ENCODE data around the gene MDM4.
"Not testable (repeated sequence)": the region's sequence is repeated elsewhere in the genome, so short reads cannot be mapped to it uniquely, and the experiment has no call there.

MDM4 gene

DNA sequence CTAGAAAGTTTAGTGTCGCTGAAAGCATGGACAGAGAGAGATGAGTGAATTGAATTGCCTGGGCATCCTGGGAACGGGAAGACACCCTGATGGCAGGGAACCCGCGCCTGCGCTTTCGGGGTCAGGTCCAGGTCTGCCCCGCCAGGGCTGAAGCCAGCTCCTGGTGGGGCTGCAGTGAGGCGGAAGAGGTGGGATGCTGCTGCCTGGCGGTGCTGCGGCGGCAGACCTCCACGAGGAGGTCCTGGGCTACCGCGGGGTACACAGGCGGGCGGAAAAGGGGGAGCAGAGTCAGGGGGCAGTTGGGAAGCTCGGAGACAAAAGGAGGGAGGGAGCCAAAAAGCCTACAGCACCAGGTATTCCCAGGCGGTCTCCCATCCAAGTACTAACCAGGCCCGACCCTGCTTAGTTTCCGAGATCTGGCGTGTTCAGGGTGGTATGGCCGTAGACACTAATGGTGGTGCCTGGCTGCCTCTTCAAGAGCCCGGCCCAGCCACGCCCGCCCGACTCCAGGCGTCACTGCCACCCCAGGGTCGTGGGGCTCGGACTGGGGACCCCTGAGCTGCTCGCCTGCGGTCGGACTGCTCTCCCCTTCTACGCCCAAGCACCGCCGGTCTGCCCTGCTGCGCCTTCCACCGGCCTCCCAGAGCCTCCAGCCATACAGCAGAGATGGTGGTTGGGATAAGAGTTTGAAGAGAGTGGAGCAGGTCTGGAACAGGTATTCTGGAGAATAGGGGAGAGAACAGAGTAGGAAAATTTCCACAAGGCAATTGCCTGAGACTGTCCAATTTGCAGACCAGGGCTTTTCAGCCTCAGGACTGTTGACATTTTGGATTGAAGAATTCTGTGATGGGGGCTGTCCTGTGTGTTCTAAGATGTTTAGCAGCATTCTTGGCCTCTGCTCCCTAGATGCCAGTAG, 46.1 kb downstream of the MDM4 start:
- no peak for DNase-seq (ENCODE audit: low read depth, low spot score)

DNA sequence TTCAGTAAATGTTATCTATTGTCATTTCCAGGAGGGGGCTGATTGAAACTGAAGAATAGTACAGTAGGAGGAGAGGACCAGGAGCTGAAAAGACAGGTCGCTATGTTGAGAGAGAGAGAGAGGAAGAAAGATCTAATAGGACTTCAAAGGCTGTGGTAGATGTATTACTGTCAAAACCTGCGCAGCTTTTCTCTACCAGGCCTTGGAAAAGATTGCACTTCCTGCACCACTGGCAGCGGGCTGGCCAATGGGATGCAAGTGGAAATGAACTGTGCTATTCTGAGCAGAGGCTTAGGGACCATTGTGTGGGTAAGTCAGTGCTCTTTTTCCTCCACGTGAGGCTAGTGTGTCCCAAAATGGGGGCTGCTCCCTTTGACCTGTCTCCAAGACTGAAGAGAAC, 47.1 kb downstream of the MDM4 start:
- no peak for DNase-seq (ENCODE audit: low read depth, low spot score)

DNA sequence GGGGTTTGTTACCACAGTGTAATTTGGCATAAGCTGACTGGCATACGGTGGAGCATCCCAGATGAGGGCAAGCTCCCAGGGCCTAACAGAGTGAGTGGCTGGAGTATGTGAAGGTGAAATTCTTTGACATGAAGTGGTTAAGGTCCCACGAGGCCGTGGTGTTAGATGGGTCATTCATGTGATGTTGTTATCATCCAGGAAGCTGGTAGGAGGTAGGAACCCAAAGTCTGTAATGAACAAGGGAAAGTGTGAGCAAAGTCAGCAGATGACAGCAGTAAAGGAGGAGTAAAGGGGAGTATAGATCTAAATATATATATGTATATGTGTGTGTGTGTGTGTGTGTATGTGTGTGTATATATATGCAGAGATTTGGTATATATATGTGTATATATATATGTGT, 47.6 kb downstream of the MDM4 start:
- DNase-seq (ENCODE audit: low read depth, low spot score): no peak

DNA sequence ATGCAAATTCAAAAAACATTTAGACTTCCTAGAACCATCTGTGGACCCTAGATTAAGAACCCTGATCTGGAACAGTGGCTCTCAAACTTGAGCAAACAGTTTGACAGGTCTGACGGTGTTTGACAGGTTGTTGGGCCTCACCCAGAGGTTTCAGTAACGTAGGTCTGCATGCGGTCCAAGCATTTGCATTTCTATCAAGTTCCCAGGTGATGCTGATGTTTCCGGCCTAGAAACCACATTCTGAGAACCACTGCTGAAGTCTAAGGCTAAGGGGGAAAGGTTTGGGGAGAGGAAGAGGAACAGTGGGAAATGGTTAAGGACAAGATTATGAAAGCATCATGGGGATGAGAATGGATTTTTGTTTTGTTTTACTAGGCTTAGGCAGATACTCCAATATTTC, 48.6 kb downstream of the MDM4 start:
- no peak for DNase-seq (ENCODE audit: low read depth, low spot score)

DNA sequence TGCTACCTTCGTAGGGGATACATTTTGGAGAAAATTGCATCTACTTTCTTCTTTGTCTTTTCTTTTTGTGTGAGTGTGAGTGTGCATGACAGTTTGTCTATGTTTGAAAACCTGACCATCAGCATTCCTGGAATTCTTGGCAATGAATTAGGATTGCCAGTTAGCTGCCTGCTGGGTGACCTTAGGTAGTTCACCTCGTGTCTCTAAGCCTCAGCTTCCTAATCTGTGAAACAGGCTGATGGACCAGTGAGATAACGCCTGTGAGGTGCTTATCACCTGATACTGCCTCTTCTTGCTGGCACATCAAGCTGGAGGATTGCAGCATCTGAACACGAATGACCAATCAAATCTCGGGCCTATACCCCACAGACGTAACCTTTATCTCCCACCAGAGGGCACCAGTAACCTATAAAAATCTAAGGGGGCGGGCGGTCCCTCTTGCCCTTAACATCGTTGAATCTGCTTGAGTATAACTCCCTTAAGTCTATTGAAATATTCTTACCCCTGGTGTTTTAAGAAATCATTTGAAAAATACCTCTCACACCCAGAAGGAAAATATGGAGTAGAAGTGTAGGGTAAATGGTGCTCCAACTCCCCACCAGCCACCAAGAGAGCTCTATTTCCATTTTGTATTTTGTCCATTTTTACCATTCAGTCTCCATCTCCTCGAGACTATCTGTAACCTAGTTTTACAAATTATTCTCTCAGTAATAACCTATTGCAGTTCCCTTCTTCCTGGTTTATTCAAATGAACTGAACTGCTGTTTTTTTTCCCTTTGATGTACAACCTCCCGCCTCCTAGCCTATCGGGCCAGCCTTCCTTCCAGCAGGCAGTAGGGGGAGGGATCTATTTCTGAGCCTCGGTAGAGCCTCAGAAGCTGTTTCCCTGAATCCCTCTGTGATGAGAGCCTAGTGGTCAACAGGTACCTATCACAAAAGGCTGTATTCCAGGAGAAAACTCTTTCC, 49.7 kb downstream of the MDM4 start:
- peak; percentile 83 for DNase-seq (ENCODE audit: low read depth, low spot score)

DNA sequence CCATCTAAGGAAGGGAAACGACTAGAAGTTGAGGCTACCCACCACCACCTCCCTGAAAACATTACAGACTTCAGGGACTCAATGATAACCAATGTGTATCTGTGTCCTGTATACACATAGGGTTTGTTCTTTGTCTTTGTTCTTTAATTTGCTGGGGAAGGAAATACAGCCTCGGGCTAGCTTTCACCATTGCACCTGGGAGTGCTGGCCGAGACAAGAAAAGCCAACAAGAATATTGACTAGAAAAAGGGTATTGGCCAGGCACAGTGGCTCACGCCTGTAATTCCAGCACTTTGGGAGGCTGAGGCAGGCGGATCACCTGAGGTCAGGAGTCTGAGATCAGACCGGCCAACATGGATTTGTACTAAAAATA, 50.4 kb downstream of the MDM4 start:
- DNase-seq (ENCODE audit: low read depth, low spot score): no peak

DNA sequence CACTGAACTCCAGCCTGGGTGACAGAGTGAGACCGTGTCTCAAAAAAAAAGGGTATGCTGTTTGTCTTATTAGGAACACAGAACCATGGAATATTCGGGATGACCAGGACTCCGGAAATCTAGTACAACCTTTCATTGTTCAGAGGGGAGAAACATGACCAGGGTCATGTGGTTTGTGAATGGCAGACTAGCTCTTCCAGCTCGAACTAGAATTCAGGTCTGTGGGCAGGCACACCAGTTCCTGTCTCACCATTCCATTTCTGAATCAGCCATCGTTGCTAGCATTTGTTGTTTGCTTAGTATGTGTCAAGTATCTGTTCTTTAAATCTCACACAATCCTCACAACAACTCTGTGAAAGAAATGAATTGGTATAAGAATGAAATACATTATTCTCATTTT, 50.9 kb downstream of the MDM4 start:
- DNase-seq (ENCODE audit: low read depth, low spot score): no peak

DNA sequence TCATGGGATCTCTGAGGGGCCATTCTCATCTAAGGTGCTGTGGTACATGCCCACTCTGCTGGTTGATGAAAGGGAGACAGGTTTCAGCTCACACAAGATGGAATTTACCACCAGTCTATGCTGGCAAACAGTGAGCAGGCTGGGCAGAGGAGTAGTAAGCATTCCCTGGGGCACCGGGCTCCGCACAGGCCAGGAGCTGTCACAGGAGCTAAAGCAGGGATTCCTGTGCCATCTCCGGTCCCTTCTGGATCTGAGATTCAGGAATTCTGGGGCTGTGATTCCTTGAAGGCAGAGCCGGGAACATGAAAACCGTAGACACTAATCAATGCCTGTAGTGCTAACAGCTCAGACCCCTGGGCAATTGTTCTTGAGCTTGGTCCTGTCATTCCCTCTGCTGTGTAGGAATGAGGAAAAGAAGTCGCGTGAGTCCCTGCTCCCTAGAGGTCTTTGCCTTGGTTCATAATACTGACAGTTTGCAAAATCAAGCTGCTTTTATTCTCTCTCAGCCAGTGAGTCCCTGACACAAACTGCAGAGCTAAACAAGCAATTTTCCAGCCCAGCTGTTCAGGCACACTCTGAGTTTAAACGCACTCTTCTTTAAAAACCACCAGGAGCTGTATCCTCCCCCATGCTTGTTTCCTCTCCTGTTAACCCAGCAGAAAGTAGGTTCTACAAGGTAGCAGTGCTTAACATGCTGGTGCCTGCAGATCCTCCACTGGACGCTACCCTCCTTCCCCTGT, 52.5 kb downstream of the MDM4 start:
- no peak for DNase-seq (ENCODE audit: low read depth, low spot score)

DNA sequence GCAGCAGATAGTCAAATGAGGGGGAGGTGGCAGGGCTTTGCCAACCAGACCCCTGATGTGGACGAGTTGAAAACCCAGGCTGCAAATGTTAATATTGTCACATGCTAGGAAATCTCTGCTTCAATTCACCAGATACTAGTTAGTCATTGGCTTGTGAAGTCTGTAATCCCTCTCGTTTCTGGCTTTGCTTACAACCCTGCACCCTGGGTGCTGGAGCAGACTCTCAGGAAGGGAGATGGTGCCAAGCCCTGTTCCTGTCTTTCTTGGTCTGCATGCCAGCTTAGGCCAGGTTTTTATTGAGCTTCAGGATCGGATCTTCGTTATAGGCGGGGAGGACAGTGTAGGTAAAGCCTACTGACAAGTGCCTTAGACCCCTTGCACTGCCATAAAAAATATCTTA, 53.3 kb downstream of the MDM4 start:
- no peak for DNase-seq (ENCODE audit: low read depth, low spot score)

DNA sequence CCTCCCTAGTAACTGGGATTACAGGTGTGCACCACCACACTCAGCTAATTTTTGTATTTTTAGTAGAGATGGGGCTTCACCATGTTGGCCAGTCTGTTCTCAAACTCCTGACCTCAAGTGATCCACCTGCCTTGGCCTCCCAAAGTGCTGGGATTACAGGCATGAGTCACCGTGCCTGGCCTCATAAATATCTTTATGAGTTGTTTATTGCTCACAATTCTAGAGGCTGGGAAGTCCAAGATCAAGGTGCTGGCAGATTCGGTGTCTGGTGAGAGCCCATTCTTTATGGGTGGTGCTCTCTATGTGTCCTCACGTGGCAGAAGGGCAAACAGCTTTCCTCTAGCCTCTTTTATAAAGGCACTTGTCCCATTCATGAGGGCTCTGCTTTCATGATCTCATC, 53.8 kb downstream of the MDM4 start:
- DNase-seq (ENCODE audit: low read depth, low spot score): not testable (repeated sequence)

DNA sequence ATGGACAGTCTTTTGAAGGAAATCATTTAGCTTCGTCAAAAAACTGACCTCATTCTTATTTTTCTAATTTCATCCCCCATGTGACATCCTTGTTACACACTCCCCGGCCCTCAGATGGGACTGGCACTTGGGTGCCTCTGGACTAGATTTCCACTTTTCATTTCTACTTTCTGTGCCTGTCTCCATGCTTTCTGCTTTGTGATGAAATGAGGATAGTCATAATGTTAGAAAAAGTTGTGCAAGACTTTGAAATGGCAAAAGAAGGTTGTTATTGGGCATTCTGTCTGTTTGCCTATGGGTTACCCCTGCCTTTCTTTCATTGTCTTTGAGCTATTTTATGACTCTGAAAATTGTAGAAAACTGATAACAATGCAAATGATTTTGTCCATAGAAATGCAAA, 54.9 kb downstream of the MDM4 start:
- DNase-seq (ENCODE audit: low read depth, low spot score): no peak

DNA sequence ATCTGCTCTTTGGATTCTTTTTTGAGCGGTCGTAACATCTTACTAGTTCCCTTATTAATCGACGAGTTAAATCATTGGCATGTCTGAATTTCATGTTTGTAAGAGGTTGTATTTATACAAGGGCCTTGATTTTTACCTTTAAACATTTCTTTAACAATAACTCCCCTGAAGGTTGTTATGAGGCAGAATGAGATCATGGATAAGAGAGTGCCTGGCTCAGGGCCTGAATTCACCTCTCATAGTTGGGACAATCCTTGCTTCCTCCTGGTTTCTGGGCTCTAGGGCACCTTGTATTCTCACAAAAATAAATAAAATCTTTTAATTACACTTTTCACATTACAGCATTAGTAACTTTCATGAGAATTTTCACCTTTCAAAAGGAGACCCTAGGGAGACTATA, 55.4 kb downstream of the MDM4 start:
- DNase-seq (ENCODE audit: low read depth, low spot score): no peak

DNA sequence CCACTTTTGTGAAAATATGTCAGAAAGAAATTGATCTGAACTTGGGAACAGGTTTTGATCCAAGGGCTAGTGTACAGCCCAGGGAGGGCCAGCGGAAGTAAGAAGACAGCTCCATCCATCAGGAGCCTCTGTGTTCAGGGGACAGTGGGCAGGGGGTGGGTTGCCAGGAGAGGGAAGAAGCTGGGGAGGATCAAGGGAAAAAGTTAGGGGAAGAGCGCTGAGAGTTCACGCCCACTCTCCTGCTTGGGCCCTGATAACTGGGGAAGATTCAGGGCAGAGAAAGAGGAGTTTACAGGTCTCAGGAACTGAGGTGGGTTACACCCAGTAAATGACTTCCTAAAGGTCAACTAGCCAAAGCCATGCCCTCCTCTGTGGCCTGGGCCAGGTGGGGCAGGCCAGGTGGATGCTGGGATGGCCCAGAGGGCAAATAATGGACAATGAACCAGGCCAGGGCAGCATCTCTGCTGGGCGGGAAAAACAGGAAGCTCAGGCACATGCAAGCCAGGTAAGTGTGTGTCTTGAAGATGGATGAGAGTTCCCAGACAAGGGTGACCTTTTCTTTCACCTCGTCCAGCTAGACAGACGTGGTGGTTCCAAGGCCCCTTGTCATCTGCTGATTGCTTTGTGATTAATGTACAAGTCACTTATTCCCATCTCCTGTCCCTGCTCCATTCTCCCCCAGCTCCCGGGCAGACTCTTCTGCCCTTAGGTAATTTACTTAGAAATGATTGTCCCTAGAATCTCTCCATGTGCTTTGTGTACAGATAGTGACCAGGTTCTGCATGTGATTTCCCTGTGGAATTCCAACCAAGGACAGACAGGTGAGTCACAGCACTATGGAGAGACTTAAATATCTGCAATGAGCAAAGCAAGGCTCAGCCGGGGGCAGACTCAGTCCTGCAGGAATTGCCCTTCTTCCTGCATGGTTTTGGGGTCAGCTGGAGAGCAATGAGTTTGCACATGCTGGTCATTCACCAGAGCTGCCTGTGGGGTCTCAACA, 57.0 kb downstream of the MDM4 start:
- peak; percentile 27 for DNase-seq (ENCODE audit: low read depth, low spot score)

DNA sequence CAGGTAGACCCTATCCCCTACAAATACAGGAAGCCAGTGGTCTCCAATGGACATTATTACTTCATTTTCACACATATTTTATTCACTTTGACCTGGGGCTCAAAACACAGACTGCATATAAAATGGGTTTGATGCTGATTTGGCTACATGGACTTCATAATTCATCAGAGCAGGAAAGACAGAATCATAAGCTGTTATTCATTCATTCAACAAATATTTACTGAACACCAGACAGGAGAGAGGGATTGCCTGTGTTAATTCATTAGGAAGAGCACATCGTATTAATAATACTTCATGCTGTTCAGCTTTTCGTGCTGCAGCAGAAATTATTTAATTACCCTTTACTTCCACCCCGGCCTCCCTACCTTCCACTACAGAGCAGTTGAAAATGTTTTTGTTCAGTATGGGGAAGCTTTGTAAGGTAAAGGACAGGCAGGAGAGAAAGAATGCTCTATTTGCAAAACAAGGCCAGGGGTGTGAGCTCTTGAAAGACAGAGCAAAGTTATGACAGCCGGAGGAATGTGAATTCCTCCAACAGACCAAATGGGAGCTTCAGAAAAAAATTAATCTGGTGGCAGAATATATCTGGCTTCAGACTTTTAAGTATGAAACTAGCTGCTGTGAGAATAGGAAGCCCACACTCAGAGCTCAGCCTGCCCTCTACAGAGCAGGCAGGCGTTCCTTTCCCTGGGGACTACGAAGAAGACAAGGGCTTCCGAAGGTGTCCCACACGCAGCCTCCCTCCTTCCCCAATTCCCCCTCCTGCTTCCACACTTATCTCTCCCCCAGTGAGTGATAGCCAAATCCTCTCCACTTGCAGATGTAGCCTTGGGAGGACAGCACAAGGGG, 58.0 kb downstream of the MDM4 start:
- no peak for DNase-seq (ENCODE audit: low read depth, low spot score)

DNA sequence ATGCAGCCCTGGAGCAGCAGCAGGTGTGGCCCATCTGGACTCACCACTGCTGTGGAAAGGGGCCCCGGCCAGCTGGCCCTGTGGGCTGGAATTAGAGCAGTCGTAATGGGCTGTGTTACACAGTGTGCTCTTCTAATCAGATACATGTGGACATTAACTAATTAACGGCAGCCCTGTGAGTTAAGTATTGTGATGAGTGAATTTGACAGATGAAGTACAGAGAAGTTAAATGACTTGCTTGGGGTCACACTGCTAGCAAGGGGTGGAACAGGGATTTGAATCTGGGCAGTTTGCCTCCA, 58.6 kb downstream of the MDM4 start:
- DNase-seq (ENCODE audit: low read depth, low spot score): no peak

DNA sequence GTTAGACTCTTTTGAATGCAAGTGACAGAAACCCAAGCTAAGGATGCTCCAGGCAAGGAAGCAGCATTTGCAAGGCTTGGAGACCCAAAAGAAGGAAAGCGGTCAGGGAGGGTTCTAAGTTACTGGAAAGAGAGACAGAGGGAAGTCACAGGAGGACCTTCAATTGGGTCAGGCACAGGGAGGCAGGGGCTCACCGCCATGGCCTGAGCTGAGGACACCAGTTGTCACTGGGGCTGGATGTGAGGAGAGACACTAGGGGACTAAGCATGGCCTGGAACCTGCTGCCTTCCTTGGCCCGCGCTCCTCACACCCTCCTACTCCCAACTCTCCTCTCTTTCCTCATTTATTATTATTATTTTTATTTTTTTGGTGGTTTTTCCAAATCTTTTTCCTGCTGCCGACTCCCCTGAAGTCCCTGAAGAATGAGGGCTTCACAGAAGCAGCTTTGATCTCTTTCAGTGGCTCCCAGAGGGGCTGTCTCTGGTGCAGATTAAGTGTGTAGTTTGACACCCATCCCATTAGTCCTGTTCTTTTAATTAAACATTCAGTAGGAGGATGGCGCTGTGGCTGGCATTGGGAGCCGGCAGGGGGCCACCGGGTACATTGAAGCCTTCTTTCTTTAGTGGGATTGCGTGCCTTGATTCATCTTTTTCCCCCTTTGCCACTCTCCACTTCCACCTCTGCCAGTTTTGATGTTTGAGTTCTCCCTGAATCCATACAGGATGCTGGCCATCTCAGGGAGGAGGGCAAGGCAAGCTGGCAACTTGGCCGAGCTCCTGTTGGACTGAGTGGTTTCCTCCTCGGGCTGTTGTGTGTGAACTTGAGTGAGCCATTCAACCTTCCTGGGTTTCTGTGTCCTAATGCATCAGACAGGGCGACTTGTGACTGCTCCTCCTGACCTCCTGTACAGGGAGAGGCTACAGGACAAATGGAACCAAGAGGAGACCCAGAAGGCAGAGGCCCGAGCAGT, 59.3 kb downstream of the MDM4 start:
- DNase-seq (ENCODE audit: low read depth, low spot score): no peak

DNA sequence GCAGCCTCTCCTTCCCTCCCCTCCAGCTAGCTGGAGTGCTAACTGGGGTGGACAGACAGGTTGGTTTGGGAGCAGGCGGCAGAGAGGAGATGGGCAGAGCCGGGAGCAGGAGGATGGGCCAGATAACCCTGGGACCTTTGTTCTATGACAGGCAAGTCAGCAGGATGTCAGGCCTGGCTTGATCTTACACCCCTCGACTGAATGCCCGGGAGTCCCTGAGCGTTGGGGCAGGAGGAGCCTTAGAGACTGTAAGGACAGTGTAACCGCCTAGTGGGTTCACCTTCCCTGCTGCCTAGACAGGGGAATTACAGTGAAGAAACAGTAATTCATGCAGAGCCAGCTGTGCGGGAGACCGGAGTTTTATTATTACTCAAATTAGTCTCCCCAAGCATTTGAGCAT, 60.2 kb downstream of the MDM4 start:
- DNase-seq (ENCODE audit: low read depth, low spot score): no peak

DNA sequence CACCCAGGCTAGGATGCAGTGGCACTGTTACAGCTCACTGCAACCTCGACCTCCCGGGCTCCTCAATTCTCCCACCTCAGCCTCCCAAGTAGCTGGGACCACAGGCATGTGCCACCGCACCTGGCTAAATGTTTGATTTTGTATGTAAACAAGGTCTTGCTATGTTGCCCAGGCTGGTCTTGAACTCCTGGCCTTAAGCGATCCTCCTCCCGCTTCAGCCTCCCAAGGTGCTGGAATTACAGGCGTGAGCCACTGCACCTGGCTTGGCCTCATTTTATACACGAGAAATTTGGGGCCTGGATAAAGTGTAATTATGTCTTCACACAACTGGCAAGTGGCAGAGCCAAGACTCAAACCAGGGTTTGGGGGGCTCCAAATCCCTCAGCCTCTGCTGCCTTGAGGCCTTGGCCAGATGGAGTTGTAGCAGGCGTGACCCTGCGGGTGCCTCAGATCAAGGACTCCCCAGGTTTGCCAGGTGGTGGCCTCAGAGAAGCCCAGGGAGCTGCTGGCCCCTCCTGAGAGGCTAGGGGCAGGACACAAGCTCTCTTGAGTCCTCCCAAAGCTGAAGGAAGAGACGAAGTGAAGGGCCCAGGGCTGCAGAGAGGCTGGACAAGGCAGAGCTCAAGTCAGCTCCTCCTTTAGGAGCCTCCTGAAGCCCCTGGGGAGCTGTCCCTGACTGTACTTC, 61.7 kb downstream of the MDM4 start:
- DNase-seq (ENCODE audit: low read depth, low spot score): no peak
